Nucleus accumbens (tissue), 56 donors: ENCODE results near the gene DACT1.

Experiments
- DNase-seq, 56 donors: peaks; one replicate each; lab custom pipeline; 2025; lab: John Stamatoyannopoulos, UW

DACT1 gene

GRCh38 chr14:58634406-58635090 lies 3.2 kb upstream of the DACT1 start:
- no peak for DNase-seq

GRCh38 chr14:58635091-58635830 lies 2.5 kb upstream of the DACT1 start:
- DNase-seq: no peak

DNA sequence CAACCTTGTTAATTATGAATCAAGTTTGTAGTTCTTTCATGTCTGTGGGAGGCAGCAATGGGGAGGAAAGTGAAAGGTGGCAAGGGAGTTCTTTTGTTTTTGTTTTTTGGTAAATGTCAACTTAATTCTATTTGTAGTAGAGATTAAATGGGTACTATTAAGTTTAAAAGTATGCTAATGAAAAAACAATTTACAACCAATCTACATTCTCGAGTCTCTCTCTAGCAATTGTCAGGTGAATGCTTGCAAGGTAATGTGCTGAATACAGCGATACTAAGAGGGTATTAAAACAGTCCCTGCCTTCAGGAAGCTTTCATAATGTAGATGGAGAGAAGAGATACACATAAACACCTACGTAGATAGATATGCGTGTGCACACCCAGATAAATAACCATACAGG lies 1.6 kb upstream of the DACT1 start:
- no peak for DNase-seq

GRCh38 chr14:58637040-58637390 lies 747 bp upstream of the DACT1 start:
- peak in 41 of 56 donors; percentile 6 to 83 (median 39) for DNase-seq

DNA sequence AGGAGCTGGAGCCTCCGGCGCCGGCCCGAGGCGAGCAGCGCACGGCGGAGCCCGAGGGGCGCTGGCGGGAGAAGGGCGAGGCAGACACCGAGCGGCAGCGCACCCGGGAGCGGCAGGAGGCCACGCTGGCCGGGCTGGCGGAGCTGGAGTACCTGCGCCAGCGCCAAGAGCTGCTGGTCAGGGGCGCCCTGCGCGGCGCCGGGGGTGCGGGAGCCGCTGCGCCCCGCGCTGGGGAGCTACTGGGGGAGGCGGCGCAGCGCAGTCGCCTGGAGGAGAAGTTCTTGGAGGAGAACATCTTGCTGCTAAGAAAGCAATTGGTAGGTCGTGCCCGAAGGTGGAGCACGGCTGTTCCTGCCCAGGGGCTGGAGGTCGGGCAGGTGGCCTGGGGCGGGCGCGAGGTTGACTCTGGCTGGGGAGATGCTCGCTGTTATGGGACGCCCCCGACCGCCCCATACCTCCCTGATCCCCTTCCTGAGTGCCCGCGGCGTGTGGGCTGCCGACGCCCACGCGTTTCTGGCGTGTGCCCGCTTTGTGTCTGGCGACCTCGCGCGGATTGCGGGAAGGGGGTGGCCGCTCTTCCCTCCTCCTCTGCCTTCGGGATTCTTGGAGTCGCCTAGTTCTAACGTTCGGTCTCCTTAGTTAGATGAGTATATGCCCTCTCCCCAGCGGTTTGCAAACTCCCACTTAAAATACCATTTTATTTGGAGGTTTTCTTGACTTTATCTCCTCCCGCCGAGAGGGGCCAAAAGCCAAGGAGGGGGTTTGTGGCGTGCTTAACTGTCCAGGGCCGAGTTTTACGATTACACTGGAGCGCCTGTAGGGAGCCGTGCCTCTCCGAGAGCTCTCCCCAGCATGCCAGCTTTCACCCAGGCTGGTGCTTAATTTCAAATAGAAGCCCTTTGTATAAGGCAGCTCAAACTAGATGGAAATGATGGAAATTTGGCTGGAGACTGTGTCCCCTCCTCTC lies 752 bp downstream of the DACT1 start:
- peak in 35 of 56 donors; percentile 4 to 60 (median 30) for DNase-seq

DNA sequence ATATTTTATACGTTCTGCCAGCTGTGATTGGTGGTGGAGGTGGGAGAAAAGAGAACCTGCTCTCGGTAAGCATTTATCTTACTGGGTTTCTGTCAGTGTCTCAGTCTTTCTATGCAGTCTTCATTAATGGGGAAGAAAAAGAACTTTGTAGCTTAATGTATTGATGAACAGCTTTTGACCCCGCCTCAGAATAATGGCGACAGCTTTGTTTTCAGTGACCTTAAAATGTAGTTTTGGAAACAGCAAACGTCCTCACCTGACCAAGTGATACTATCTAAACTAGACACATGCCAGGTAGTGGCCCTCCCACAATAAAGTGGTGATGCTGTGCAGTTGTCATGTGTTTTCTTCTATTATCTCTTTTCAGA lies 1.4 kb downstream of the DACT1 start:
- DNase-seq: no peak

GRCh38 chr14:58639842-58640484 lies 2.2 kb downstream of the DACT1 start:
- peak in 42 of 56 donors; percentile 2 to 77 (median 28) for DNase-seq

DNA sequence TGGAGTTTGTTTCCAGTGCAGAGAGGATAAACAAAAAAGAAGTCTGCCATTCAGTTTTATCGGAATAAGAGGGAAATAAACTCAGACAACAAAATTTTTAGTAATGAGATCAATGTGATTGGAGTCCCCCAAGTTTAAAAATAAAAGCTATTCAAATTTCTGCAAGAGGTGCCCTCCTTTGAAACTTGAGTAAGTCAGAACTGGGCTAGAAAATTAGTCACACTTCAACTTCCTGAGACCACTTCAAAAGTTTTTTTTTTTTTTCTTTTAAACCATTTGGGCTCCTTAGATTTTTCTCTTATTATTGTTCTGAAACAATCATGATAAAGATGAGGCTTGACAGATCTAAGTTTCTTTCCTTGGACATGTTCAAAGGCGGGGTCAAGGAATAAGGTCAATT lies 3.2 kb downstream of the DACT1 start:
- DNase-seq: no peak

DNA sequence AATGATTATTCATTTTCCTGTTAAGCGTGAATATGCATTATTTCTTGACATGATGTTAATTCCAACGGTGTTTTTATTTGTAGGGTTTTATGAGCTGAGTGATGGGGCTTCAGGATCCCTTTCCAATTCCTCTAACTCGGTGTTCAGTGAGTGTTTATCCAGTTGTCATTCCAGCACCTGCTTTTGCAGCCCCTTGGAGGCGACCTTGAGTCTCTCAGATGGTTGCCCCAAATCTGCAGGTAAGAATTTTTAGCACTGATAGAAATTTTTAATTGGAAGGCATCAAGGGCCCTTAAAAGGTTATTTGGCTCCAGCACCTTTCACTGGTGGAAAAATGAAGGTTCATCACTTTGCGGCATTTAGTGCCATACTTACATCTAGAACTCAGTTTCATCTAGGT lies 3.7 kb downstream of the DACT1 start:
- no peak for DNase-seq

DNA sequence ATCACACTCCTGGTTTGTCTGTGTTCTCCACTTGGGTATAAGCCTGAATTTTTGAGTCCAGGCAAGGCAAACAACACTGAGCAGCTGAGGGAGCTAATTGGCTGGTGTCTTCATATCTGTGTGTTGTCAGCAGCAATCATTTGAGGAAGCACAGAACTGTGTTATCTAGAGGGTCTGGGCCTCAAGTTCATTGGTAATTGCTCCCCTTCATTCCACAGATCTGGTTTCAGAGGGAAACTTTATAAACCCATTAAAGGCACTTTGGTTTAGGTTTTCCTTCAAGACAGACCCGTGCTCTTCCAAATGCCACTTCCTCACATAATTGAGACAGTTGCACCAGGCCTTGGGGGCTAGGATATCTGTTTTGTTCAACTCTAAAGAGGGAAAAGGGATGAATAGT lies 5.6 kb downstream of the DACT1 start:
- DNase-seq: no peak

DNA sequence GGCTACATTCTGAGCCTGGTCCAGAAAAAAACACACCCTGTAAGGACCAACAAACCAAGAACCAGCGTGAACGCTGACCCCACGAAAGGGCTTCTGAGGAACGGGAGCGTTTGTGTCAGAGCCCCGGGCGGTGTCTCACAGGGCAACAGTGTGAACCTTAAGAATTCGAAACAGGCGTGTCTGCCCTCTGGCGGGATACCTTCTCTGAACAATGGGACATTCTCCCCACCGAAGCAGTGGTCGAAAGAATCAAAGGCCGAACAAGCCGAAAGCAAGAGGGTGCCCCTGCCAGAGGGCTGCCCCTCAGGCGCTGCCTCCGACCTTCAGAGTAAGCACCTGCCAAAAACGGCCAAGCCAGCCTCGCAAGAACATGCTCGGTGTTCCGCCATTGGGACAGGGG lies 7.9 kb downstream of the DACT1 start:
- DNase-seq: no peak

GRCh38 chr14:58646479-58646878 lies 8.7 kb downstream of the DACT1 start:
- no peak for DNase-seq

- DNase-seq: no peak
Measured at GRCh38 chr14:58647777-58648176, 10.0 kb downstream of the DACT1 start.

GRCh38 chr14:58650857-58651256 lies 13.1 kb downstream of the DACT1 start:
- DNase-seq: no peak

- DNase-seq: no peak
Measured at GRCh38 chr14:58656671-58657411, 19.1 kb downstream of the DACT1 start.

DNA sequence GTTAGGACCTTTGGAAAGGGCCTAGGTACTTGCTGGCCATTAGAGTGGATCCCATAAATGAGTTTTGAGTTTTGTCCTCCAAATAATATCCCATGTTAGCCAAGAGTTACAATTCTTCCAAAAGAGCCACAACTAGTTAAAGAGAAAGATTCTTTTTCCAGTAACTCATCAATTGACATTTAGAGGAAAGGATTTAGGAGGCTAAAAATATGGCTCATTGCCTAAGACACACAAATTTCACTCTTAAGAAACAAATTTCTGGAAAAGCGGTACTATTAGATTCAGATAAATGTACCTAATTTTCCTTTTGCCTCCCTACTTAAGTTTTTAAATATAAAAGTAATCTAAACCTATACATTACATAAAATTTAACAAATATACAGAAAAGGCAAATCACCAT lies 21.3 kb downstream of the DACT1 start:
- DNase-seq: no peak

GRCh38 chr14:58659846-58660245 lies 22.1 kb downstream of the DACT1 start:
- no peak for DNase-seq

DNA sequence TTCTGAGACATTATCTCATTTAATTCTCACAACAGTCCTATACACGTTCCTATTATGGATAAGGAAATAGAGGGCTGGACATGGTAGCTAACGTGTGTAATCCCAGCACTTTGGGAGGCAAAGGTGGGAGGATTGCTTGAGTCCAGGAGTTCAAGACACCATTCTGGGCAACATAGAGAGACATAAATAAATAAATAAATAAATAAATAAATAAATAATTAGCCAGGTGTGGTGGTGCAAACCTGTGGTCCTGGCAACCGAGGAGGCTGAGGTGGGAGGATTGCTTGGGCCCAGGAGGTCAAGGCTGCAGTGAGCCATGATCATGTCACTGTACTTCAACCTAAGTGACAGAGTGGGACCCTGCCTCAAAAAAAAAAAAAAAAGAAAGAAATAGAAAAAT lies 22.6 kb downstream of the DACT1 start:
- no peak for DNase-seq

- no peak for DNase-seq
Measured at GRCh38 chr14:58662018-58662417, 24.3 kb downstream of the DACT1 start.

- DNase-seq: no peak
Measured at GRCh38 chr14:58662759-58663158, 25.0 kb downstream of the DACT1 start.
